Measurements from ENCODE around the gene SH2D5.

Gene SH2D5

DNA sequence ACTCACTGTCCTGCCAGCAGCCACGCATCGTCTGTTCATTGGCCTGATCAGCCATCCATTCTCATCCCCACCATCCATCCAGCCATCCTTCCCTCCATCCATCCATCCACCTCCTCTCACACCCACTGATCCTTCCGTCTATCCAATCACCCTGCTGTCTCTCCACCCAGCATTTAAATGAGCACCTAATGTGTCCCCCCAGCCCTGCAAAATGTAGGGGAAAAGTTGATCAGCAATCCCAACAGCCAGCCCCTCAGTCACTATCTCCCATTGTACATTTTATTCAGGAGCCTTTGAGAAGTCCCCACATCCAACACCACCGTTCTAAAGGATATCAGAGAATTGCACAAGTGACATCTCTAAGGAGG is 60.3 kb downstream of the SH2D5 start:
- H3K79me2 ChIP-seq (ENCODE audit: insufficient read depth, low read depth), result no peaks in the 10 kb centered on the region
- no peak overlapping the region for H3K27ac ChIP-seq
- no peak overlapping the region for H3K9ac ChIP-seq
- H3K36me3 ChIP-seq (ENCODE audit: insufficient read depth), result no peaks in the 10 kb centered on the region
- TF ChIP-seq, protein P1, sequence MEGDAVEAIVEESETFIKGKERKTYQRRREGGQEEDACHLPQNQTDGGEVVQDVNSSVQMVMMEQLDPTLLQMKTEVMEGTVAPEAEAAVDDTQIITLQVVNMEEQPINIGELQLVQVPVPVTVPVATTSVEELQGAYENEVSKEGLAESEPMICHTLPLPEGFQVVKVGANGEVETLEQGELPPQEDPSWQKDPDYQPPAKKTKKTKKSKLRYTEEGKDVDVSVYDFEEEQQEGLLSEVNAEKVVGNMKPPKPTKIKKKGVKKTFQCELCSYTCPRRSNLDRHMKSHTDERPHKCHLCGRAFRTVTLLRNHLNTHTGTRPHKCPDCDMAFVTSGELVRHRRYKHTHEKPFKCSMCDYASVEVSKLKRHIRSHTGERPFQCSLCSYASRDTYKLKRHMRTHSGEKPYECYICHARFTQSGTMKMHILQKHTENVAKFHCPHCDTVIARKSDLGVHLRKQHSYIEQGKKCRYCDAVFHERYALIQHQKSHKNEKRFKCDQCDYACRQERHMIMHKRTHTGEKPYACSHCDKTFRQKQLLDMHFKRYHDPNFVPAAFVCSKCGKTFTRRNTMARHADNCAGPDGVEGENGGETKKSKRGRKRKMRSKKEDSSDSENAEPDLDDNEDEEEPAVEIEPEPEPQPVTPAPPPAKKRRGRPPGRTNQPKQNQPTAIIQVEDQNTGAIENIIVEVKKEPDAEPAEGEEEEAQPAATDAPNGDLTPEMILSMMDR (conservative IDR thresholded peaks at IDR 0.05; ENCODE audit: low read depth, low read length), result no peak
- H3K4me2 ChIP-seq, result no peak overlapping the region
- no peaks in the 10 kb centered on the region for H3K4me1 ChIP-seq (ENCODE audit: low read depth, poor library complexity, severe bottlenecking)
- no peaks in the 10 kb centered on the region for H4K20me1 ChIP-seq (ENCODE audit: insufficient read depth)
- peaks cover 65% of the 10 kb centered on the region for H3K27me3 ChIP-seq (ENCODE audit: insufficient read depth, low read depth)
- H3K4me3 ChIP-seq (IDR thresholded peaks at IDR 0.05; ENCODE audit: insufficient read depth, low read depth, low read length), result no peak overlapping the region
- H2AFZ ChIP-seq (ENCODE audit: low read depth), result no peak overlapping the region

DNA sequence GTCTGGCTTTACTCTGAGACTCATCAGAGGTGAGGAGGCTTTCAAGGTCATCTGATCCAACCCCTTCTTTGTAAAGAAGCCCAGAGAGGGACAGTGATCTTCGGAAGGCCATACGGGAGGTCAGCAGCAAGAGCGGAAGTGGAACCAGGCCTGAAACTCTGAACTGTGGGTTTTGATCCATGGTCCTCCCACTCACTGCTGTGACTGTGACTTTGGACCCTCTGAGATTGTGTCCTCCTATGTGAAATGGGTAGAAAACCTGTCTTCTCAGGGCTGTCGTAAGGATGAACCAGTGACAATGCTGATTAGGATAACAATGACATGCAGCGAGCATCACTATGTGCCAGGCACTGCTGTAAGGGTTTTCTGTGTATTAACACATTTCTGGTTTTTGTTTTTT is 61.6 kb downstream of the SH2D5 start:
- Histone ChIP-seq H3K27ac (no peak overlapping the region), H3K79me2 (ENCODE audit: insufficient read depth, low read depth) (no peaks in the 10 kb centered on the region), H3K4me3 (IDR thresholded peaks at IDR 0.05; ENCODE audit: insufficient read depth, low read depth, low read length) (no peak overlapping the region), H3K36me3 (ENCODE audit: insufficient read depth) (no peaks in the 10 kb centered on the region), H4K20me1 (ENCODE audit: insufficient read depth) (no peaks in the 10 kb centered on the region), H3K9ac (no peak overlapping the region), H3K4me1 (ENCODE audit: low read depth, poor library complexity, severe bottlenecking) (no peaks in the 10 kb centered on the region), H3K4me2 (no peak overlapping the region), H2AFZ (ENCODE audit: low read depth) (no peak overlapping the region), H3K27me3 (ENCODE audit: insufficient read depth, low read depth) (peaks cover 52% of the 10 kb centered on the region)
- TF ChIP-seq, protein P1 (conservative IDR thresholded peaks at IDR 0.05; ENCODE audit: low read depth, low read length), result no peak

All from KMS-11 (cell line).